Activated CD4-positive, CD25-positive, alpha-beta regulatory T cell treated with anti-CD3 and anti-CD28 coated beads, Interleukin-2, amount 50 U/mL, for 72 hours (primary cell): ENCODE results near the gene RAB40C.
"Not testable (repeated sequence)": the region's sequence is repeated elsewhere in the genome, so short reads cannot be mapped to it uniquely, and the experiment has no call there.

Experiments
- DNase-seq: peaks from one replicate; pipeline ENCODE4 v3.0.0; 2021

Gene RAB40C

DNA sequence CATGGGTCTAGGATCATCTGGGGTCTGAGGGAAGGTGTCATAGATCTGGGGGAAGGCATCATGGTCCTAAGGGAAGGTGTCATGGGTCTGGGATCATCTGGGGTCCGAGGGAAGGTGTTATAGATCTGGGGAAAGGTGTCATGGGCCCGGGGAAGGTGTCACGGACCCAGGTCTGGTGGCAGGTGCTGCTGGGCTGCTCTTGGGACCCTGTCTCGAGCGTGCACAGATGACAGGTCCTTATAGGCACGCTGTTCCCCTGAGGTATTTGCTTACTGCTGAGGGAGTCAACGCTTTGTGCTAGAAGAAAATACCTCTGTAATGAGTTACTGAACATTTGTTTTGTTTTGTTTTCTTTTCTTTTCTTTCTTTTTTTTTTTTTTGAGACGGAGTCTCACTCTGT lies 1.4 kb downstream of the RAB40C start:
- no peak for DNase-seq

DNA sequence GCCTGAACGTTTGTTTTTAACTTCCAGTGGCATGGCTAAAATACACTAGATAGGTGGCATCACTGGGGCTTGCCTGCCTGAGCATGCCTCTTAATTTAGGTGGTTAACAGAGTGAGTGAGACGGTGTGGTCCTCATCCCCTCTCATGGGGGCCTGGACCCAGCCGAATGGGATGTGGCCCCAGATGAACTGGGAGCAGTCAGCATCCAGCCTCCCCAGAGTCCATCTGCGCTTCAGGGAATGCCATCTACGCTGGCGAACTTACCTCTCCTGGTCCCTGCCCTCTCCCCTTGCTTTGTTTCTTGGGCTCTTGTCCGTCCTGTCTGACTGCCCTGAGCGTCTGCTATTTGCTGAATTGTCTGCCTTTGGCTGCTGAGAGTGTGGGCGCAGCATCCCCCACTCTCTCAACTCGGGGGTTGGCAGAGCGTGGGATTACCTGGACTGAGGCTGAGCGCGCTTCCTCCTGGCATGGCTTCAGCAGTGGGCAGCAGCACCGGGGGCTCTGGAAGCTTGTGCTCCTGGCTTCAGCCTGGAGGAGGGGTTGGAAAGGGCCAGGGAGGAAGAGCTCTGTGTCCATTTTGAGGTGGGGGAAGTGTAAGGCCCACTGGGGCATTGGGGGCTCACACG lies 2.1 kb downstream of the RAB40C start:
- DNase-seq = no peak

DNA sequence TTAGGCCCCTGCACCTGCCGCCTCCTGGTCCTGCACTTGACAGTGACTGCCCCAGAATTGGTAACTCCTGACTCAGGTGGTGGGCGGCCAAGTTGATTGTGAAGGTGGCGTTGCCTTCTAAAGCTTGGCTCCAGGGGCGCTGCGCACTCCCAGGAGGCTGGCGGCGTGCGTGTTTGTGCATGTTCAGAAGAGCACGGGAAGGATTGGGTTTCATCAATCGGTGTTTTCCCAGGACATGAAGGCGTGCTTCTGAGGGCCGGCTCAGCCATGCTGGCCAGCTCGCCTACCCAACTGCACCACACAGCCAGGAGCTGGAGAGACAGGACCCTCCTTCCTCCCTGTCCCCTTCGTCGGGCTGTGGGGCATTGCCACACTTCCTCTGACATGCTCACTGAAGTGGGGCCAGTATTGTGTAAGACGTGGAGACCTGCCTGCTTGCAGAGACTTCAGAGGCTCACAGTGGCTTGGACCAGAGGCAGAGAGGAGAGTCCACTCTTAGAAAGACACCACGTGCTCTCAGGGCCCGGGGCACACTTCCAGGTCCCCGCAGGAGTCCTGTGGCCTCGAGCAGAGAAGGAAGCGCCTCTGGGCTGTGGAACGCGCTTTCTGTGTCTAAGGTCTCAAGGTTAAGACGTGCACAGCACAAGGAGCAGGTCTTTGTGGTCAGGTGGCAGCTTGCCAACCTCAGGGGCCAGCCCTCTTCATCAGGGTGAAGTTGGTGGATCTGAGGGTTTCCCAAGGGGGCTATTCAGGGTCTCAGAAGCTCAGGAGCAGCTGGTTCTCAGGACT lies 2.8 kb downstream of the RAB40C start:
- DNase-seq = peak; percentile 32

DNA sequence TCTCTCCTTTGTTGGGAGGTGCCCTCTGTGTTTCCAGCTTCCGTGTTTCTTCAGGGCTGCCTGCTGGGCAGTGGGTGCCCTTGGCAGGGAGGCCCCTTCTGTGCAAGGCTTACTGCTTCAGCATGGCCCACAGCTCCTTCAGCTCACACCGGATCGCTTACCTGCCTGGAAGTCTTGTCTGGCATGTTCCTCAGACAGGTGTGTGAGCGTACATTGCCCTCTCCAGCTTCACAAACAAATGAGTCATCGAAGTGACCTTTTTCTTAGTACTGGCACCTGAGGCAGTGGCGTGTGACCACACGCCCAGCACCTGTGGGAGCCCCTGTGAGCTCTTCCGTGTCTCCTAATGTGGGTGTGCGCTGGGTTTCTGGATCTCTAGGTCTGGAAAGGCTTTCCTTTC lies 3.5 kb downstream of the RAB40C start:
- DNase-seq = no peak

DNA sequence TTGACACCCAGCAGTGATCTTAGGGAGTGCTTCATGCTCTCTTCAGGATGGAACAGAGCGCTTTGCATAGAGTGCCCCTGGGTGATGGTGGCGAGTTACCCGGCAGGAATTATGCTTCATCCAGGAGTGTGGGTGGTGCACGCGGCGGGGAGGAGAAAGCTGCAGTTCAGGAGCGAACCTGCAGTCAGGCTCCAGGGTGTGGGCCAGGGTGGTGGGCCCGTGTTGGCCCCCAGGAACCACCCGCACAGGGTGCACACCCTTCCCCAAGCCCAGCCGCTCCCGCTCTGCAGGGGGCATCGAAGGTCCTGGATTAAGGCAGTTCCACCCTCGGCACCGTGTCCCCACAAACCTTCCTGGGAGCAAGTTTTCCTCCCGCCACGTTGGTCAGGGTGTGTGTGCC lies 3.9 kb downstream of the RAB40C start:
- no peak for DNase-seq

DNA sequence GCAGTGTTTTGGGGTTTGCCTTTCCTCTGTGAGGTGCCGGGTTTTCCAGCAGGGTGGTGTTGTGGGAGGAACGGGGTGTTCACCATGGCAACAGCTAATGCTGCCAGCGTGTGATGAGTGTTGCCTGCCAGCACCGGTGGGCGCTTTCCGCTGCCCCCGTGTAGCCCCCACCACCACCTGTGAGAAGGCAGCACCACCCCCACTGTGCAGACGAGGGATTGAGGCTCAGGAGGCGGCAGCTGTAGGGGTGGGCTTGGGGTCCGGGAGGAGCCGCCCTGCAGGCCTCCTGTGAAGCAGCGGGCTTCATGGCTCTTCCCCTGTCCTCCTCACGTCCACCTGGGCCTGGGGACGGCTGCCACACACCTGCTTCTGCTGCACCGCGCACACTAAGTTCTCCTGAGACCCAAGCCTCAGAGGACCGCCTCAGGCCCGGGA lies 5.2 kb downstream of the RAB40C start:
- no peak for DNase-seq

DNA sequence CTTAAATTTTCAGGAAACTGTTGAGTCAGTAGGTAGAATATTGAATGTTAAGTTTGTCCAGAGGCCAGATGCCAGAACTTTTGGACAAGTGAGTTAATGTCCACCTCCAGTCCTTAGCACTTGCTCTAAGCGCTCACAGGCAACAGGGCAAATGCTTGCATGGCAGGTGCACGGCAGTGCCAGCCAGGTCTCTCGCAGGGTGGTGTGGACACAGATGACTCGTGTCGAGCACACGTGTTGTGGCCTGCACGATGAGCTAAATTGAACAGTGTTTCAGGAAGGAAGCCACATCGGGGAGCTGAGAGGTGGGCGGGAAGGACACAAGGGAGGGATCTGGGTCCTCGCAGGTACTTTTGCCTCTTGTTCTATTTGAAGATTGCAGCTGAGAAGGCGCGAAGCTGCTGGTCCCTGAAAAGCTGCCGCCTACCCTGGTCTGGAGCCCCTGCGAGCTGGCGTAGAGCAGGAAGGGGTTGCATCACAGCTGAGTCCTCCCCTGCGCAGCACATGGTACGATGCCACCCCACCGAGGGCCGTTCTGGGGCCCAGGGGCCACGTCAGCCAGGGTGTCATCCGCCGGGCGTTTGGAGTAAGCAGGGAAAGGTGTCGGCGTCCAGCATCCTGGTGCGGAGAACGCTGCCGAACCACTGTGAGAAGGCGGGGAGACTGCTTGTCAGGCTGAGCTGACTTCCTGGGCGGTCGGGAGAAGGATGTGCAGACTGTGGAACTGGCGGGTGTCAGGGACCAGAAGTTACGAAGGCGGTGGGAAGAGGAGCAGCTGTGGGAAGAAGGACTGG lies 6.3 kb downstream of the RAB40C start:
- DNase-seq = no peak

DNA sequence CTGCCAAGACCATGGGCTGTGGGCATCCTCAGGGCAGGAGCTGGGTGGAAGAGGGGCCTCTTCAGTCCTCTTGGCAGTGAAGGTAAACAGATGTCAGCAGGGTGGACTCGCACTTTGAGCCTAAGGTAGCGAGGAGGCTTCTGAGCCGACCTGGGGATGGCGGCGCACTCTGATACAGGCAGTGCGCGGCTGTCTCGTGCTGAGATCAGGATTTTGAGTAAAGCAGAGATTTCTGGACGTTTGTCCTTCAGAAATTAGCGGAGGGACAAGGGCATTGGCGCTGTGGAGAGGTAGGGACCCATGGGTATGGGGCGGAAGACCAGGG lies 6.8 kb downstream of the RAB40C start:
- no peak for DNase-seq

DNA sequence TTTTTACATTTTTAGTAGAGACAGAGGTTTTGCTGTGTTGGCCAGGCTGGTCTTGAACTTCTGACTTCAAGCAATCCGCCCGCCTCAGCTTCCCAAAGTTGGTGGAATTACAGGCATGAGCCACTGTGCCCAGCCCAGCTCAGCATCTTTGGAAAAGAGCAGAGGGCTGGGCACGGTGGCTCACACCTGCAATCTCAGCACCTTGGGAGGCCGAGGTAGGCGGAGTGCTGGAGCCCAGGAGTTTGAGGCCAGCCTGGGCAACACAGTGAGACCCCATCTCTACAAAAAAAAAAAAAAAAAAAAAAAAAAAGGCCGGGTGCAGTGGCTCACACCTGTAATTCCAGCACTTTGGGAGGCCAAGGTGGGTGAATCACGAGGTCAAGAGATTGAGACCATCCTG lies 7.8 kb downstream of the RAB40C start:
- DNase-seq = not testable (repeated sequence)

DNA sequence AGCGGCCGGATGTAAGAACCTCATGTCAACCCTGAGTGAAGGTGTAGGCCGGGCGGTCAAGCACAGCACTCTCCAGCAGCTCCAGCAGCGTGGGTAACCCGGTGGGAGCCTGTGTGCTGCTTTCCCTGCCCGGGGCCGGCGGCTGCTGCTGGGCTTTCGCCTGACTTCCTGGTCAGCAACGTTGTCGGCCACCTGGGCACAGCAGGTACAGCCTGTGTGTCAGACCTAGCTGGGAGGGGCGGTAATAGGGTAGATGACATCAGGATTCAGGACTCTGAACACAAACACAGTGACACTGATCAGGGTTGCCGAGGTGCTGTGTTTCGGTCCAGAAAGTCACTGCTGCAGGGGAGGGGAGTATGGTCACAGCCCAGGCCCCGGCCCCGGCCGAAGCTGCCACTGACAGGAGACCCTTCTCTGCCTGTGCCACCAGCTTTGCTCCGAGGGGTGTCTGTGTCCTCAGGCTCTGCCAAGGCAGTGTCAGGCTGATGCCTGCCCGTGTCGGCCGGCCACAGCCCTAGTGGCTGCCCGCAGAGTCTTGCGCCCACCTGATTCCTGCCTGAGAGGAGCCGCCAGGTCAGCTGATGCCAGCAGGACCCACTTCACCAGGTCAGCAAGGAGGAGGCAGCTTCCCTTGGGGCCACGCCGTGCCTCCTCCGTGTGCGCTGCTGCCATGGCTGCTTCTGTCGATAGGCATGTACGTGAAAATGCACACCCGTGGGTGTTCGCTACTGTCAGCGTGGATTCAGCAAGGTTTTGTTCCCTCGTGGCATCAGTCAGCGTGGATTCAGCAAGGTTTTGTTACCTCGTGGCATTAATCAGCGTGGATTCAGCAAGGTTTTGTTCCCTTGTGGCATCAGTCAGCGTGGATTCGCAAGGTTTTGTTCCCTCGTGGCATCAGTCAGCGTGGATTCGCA lies 9.2 kb downstream of the RAB40C start:
- no peak for DNase-seq

DNA sequence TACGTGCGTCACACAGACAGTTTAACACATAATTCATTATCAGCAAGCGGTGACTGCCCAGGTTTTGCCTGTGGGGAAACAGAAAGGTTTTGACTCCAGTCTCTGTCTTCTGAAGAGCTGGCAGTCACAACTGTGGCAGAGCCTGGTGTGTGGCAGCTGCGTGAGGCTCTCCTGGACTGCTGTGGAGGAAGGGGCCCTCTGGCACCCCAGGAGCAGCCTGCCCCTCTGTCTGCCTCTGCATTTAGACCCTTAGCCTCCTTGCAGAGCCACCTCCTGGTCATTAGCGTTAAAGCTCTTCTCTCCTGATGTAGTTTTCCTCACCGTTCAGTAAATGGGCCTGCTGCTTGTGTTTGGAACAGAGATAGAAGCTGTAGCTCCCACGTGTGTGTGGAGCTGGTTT lies 10.9 kb downstream of the RAB40C start:
- no peak for DNase-seq

DNA sequence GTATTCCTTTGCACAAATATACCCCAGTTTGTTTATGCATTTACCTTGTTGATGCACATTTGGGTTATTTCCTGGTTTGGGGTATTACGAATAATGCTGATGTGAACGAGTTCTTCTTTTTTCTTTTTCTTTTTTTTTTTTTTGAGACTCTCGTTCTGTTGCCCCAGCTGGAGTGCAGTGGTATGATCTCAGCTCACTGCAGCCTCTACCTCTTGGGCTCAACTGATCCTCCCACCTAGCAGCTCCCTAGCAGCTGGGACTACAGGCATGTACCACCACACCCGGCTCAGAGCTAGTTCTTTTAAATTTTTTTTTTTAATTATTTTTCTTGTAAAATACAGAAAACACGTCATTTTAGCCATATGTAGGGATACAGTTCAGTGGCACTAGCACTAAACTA lies 14.1 kb downstream of the RAB40C start:
- no peak for DNase-seq

DNA sequence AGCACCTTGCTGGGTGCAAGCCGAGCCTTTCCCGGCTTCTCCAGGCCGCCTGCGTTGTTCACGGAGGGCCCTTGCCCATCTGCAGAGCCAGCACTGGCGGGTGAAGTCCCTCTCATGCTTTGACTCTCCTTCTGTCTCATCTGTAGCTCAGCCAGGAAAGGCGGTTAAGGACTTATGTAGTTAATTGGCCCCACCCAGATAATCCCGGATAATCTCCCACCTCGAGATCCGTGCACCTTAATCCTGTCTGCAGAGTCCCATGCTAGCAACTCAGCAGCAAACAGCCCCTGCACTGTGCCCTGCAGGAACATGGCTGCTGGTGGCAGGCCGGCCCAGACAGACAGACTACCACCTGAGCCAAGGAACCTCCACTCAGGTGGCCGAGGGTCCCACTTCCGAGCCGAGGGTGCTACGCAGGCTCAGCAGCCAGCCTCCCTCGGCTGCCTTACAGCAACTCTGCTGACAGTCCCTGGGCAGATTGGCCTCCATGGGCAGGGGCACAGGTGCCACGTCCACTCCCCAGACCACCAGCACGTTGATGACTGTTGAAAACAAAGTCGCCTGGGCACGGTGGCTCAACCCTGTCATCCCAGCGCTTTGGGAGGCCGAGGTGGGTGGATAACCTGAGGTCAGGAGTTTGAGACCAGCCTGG lies 16.9 kb downstream of the RAB40C start:
- no peak for DNase-seq

DNA sequence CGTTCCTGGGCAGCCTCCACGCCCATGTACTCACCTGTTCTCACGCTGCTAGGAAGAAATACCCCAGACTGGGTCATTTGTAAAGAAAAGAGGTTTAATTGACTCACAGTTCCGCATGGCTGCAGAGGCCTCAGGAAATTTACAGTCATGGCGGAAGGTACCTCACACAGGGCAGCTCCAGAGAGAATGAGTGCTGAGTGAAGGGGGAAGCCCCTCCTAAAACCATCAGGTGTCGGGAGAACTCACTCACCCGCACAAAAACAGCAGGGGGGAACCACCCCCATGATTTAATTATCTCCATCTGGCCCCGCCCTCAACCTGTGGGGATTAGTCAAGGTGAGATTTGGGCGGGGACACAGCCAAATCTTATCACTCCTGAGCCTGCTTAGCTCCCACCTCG lies 18.2 kb downstream of the RAB40C start:
- peak; percentile 57 for DNase-seq

DNA sequence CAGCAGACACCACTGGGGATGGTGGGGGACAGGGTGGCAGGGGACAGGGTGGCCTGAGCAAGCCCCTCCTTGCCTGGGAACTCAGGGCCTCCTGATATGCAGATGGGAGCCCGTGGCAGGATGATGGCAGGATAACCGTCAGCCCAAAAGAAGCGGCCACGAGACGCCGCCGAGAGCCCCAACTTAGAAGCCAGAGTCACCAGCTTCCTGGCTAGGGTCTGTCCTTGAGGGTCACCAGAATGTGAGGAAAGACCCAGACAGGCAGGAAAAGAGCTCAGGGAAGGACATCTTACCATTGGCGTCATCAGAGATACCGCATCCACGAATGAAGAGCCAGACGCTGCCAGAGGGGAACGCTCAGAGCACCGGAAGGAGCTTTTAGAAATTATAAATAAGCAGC lies 19.4 kb downstream of the RAB40C start:
- DNase-seq = no peak

DNA sequence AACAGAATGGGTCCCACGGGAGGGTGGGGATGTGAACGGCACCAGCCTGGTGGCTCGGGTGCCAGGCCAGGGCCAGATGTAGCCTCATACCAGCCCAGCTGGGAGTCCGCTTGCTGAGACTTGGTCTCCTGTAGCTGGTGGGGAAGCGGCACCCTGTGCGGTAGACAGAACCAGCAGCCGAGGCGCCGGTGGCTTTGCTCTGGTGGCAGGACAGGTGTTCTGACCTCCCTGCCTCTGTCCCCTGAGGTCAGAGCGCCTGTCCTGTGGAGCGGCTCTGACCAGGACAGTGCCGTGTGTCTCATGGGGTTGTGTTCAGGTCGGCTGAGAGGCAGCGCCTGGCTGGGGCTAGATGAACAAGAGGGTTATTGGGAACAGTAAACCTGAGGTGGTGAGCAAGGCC lies 20.1 kb downstream of the RAB40C start:
- no peak for DNase-seq

DNA sequence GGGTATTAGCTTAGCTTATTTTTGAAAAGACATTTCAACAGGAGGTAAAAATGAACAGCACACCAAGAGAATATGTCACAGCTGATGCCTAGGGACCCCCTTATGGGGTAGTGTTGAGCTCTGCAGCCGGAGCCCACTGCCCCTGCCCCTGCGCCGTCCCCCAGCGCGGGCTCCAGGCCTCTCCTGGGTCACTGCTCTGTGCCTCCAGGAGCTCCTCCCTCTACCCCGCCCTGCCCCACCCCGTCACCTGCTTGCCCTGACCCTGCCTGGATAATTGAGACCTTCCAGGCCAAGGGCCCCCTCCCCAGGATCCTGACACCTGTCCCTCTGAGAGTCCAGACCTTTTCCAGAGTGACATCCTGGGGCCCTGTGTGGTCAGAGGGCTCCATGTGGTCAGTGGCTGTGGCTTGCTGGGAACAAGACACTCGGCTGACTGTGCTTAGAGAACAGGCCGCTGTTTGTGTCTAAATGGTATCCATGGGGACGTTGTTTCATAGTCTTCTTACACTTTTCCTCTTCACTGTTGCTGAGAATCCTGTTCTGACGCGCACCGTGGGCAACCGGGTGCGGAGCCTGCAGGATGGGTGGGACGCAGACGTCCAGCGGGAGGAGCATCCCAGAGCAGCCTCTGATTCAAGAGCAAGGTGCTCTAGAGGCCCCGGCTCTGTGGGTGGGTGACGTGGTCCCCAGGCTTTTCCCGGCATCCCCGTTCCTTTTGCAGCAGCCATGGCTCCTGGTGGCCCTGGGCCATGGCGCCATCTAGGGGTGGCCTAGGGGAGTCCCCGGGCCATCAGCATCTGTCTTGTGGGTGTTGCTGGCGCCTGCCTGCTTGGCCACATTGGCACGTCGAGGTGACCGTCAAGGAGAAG lies 20.9 kb downstream of the RAB40C start:
- peak; percentile 61 for DNase-seq

DNA sequence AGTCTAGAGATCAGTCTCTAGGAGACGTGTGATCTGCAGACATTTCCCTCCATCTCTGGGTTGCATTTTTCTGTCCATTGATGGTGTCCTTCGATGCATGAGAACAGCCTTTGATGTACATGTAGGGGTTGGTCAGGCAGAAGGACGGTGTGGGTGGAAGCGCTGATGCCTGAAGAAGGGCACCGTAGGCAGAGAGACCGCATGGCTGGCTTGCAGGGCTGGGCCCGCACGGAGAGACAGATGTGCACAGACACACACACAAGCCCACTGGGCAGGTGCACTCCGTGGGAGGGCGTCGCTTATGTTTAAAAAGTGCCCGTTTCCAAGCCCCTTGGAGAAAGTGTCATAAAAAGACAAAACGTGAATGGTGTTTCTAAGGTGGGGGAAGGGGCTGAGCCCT lies 25.3 kb downstream of the RAB40C start:
- DNase-seq = no peak

DNA sequence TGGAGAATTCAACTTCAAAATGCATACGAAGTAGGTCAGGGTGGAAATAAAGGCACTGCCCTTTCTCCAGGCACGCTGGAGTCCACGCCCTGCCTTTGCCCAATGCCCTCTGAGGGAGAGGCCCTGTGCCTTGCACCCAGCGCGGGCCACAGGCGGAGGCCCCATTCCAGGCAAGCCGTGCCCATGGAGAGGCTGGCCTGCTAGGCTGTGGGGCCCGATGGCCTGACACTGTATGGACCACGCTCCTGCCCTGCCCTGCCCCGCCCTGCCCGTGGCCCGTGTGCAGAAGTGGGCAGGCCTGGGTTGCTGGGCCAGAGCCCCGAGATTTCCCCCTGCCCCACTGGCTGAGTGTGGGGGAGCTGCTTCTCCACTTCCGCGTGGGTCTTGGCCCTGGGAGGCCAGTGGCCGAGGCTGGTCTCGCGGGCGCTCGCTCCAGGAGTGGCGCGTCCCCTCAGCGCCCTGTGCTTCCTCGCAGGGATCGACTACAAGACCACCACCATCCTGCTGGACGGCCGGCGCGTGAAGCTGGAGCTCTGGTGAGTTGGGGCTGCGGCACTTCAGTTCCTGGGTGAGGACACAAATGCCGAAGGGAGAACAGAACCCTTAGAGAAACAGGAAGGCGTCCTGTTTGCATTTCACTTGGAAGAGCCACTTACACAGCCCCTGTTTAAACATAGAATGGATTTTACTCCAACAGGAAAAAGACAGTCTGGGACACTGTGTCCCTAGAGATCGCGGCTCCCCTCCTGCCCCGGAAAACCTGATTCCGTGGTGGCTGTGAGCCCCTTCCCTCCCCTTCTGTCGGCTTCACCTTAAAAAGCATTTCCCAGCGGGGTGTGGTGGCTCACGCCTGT lies 27.1 kb downstream of the RAB40C start:
- DNase-seq = no peak

DNA sequence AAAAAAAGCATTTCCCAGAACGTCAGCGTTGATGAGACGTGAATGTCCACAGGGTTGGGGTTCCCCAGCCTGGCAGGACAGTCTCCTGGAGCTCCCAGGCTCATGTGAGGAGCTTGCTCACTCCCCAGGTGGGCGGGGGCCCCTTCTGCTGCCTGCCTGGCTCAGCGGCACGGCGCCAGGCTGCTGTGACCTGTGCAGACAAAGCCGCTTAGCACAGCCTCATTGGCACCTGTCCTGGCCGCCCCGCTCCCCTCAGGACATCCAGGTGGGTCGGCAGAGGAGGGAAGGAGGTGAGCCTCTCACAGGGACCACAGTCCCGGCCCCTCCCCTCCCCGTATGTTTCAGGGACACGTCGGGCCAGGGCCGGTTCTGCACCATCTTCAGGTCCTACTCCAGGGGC lies 28.0 kb downstream of the RAB40C start:
- DNase-seq = no peak
